PC-9 (cell line): ENCODE measurements around the gene UFM1.

Experiments
- EZH2 ChIP-seq: fragments of 200-600 bp; sonication (generic); IDR thresholded peaks from 2 replicates; pipeline ENCODE4 v1.8.0; 2017; ENCODE audit warnings: antibody characterized with exemption, low read depth
- TF ChIP-seq, protein P1 (sequence below): fragments of 200-600 bp; sonication (generic); conservative IDR thresholded peaks from 2 replicates; pipeline ENCODE4 v1.6.1; 2017; ENCODE audit warnings: mixed run types, antibody characterized with exemption, mild to moderate bottlenecking, moderate library complexity

DNA sequence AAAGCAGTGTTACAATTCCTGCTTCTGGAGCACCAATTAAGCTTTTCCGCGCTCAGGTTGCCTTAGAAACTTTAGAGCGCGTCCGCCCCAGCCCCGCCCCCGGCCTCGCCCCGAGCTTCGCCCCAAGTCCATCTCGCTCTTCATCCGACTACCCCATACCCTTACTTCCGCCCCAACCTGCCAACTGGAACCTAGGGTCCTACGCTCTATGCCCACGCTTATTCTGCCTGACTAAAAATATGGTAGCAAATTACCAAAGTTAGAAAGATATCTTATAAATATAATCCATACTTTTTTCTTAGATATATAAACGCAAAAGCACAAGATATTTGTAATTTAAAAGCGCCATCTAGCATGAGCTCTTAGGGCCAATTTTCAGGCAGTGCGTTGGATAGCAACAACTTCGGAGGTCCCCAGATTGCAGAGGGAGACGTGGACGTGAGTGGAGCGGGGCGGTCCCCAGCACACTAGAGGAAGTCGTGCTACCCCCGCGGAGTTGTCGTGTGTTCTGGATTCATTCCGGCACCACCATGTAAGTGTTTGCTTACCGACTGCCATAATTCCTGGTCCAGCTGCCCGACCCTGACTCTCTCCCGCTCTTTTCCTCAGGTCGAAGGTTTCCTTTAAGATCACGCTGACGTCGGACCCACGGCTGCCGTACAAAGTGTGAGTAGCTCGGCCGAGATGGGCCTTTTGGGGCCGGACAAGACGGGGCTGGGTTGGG, at the start of gene UFM1:
- TF ChIP-seq, protein P1, sequence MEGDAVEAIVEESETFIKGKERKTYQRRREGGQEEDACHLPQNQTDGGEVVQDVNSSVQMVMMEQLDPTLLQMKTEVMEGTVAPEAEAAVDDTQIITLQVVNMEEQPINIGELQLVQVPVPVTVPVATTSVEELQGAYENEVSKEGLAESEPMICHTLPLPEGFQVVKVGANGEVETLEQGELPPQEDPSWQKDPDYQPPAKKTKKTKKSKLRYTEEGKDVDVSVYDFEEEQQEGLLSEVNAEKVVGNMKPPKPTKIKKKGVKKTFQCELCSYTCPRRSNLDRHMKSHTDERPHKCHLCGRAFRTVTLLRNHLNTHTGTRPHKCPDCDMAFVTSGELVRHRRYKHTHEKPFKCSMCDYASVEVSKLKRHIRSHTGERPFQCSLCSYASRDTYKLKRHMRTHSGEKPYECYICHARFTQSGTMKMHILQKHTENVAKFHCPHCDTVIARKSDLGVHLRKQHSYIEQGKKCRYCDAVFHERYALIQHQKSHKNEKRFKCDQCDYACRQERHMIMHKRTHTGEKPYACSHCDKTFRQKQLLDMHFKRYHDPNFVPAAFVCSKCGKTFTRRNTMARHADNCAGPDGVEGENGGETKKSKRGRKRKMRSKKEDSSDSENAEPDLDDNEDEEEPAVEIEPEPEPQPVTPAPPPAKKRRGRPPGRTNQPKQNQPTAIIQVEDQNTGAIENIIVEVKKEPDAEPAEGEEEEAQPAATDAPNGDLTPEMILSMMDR, result no peak
- no peak for TF ChIP-seq EZH2
